Panc1 (cell line): Measurements from ENCODE around the gene TTC21B. TPM values are rescaled to one million over a fixed set of nuclear protein-coding genes. Genes with fewer than 3 reads are reported as not detected.

ENCODE experiments used
- ATAC-seq: fragments of 200-7000 bp; cut with Tn5 transposase; 2 replicates; pipeline ENCODE4 v1.9.1; 2020; ENCODE audit warnings: mild to moderate bottlenecking, moderate library complexity
- BruUV-seq: library from RNA; stranded (reverse); fragments of 400-500 nt; replicated peaks from 2 replicates; lab custom pipeline; 2021; lab: Mats Ljungman, UMichigan
- CTCF ChIA-PET: fragments of 300-600 bp; sonication (Branson Sonifier 250); formaldehyde crosslinking; loops from one replicate; lab custom pipeline; 2022; ENCODE audit warnings: antibody characterized with exemption; lab: Charles Lee
- POLR2A ChIA-PET: fragments of 300-600 bp; sonication (Branson Sonifier 250); formaldehyde crosslinking; loops from one replicate; lab custom pipeline; 2022; ENCODE audit warnings: antibody characterized with exemption; lab: Charles Lee
- DNase-seq: peaks from one replicate; pipeline ENCODE4 v3.0.0-alpha.2; 2010; ENCODE audit warnings: low read depth, low spot score
- H3K27ac ChIP-seq: 2 replicates; pipeline ENCODE4 v1.5.1; 2011; ENCODE audit warnings: mild to moderate bottlenecking, low read length, inconsistent platforms
- H3K27me3 ChIP-seq: fragments of 200-500 bp; sonication (Bioruptor generic); 2 replicates; pipeline ENCODE4 v1.6.0; 2014; ENCODE audit warnings: low read length, inconsistent platforms; ENCODE audit not compliant: control insufficient read depth, insufficient read depth
- H3K36me3 ChIP-seq: fragments of 200-500 bp; sonication (Bioruptor generic); 2 replicates; pipeline ENCODE4 v1.5.1; 2014; ENCODE audit warnings: inconsistent platforms, mild to moderate bottlenecking, low read length, moderate library complexity; ENCODE audit not compliant: control insufficient read depth, insufficient read depth
- H3K4me1 ChIP-seq: 2 replicates; pipeline ENCODE4 v1.5.1; 2011; ENCODE audit warnings: inconsistent platforms, mild to moderate bottlenecking, low read length, moderate library complexity; ENCODE audit not compliant: control insufficient read depth, insufficient read depth
- H3K4me3 ChIP-seq, 2 experiments: 2 replicates each; pipeline ENCODE4 v1.5.1; 2011 to 2012; ENCODE audit warnings: low read depth in 2 of 2, low read length in 2 of 2, mild to moderate bottlenecking in 2 of 2, inconsistent platforms in 1 of 2, moderate library complexity in 1 of 2
- H3K9me3 ChIP-seq: fragments of 200-500 bp; sonication (Bioruptor generic); 2 replicates; pipeline ENCODE4 v1.5.1; 2014; ENCODE audit warnings: low read depth, mild to moderate bottlenecking, inconsistent platforms, low read length, moderate library complexity; ENCODE audit not compliant: control insufficient read depth, insufficient read depth
- POLR2AphosphoS5 ChIP-seq: IDR thresholded peaks from 2 replicates; pipeline ENCODE4 v1.6.1; 2012; ENCODE audit warnings: mild to moderate bottlenecking, low read depth, low read length, moderate library complexity
- SIN3A ChIP-seq: IDR thresholded peaks from 2 replicates; pipeline ENCODE4 v1.6.1; 2012; ENCODE audit warnings: low read depth, mild to moderate bottlenecking, low read length, moderate library complexity, borderline replicate concordance; ENCODE audit not compliant: insufficient read depth
- TCF7L2 ChIP-seq: IDR thresholded peaks from 2 replicates; pipeline ENCODE4 v1.6.1; 2011; ENCODE audit warnings: mild to moderate bottlenecking, low read depth, low read length, inconsistent platforms
- in situ Hi-C: cut with HindIII; loops from 2 replicates; pipeline ENCODE4 v1.10.0; 2016; ENCODE audit warnings: low sequenced_read_pairs, low pct_unique_long_range_greater_than_20kb
- intact Hi-C: fragments of 100-400 bp; cut with micrococcal nuclease; formaldehyde crosslinking; loops from one replicate; pipeline ENCODE4 v1.10.0; 2022; ENCODE audit not compliant: unreplicated experiment
- total RNA-seq: library from RNA; stranded (reverse); gene quantifications from one replicate; pipeline ENCODE4 v1.2.1, GENCODE V29; 2021; ENCODE audit not compliant: unreplicated experiment
- TF ChIP-seq, protein P1 (sequence below): fragments of 450-650 bp; IDR thresholded peaks from 2 replicates; pipeline ENCODE4 v1.5.1; 2017; ENCODE audit warnings: mild to moderate bottlenecking
- TF ChIP-seq, protein P2 (sequence below), 2 experiments: IDR thresholded peaks; 2 replicates each; pipeline ENCODE4 v1.6.1; 2011 to 2012; ENCODE audit warnings: low read depth in 2 of 2, control low read depth in 1 of 2, low read length in 1 of 2, mild to moderate bottlenecking in 1 of 2, moderate library complexity in 1 of 2; ENCODE audit not compliant: insufficient read depth in 1 of 2

The TTC21B gene
- total RNA-seq, 1 experiment from 2014 or later: 12.4 TPM

DNA sequence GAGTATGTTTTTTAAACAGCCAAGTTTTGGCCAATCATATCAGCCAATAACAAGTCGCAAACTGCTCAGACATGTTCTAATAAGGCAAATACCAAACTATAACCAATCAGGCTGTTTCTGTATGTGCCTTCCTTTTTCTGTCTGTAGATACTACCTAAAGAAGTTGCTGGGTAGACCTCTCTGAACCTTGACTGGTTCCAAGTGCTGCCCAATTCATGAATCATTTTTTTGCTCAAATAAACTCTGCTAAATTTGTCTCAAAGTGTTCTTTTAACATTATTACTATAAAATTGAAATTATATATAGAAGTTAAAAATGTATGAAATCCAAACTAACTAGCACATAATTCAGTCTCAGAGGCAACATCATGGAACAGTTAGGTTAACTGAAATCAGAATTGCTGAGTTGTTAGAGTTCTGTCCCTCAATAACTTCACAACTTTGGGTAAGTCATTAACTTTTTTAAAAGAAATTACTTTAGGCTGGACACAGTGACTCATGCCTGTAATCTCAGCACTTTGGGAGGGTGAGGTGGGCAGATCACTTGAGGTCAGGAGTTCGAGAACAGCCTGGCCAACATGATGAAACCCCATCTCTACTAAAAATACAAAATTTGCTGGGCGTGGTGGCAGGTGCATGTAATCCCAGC lies 4.9 kb upstream of the TTC21B start:
- BruUV-seq: no TSS peak
- no peak overlapping the region for H3K4me3 ChIP-seq
- ChIA-PET POLR2A (no interaction called here), CTCF (no interaction called here)
- no peaks in the 10 kb centered on the region for H3K27me3 ChIP-seq
- H3K4me1 ChIP-seq: peaks cover 8% of the 10 kb centered on the region
- no peak for ATAC-seq
- no peak overlapping the region for H3K27ac ChIP-seq
- intact Hi-C loops: no loop called here
- H3K36me3 ChIP-seq: no peaks in the 10 kb centered on the region
- no peak for TF ChIP-seq POLR2AphosphoS5
- TF ChIP-seq, protein P1, sequence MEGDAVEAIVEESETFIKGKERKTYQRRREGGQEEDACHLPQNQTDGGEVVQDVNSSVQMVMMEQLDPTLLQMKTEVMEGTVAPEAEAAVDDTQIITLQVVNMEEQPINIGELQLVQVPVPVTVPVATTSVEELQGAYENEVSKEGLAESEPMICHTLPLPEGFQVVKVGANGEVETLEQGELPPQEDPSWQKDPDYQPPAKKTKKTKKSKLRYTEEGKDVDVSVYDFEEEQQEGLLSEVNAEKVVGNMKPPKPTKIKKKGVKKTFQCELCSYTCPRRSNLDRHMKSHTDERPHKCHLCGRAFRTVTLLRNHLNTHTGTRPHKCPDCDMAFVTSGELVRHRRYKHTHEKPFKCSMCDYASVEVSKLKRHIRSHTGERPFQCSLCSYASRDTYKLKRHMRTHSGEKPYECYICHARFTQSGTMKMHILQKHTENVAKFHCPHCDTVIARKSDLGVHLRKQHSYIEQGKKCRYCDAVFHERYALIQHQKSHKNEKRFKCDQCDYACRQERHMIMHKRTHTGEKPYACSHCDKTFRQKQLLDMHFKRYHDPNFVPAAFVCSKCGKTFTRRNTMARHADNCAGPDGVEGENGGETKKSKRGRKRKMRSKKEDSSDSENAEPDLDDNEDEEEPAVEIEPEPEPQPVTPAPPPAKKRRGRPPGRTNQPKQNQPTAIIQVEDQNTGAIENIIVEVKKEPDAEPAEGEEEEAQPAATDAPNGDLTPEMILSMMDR: no peak
- DNase-seq: no peak
- no peaks in the 10 kb centered on the region for H3K9me3 ChIP-seq
- in situ Hi-C loops: no loop called here

- in situ Hi-C loops: no loop called here
- Histone ChIP-seq H3K27me3 (no peaks in the 10 kb centered on the region), H3K9me3 (no peaks in the 10 kb centered on the region), H3K4me1 (peaks cover 15% of the 10 kb centered on the region), H3K36me3 (no peaks in the 10 kb centered on the region; the same call in 1 of the 2 replicates), H3K4me3 (no peak overlapping the region), H3K27ac (no peak overlapping the region)
- CTCF ChIA-PET: no interaction called here
- POLR2A ChIA-PET: no interaction called here
- ATAC-seq: no peak
- BruUV-seq: no TSS peak
- no peak for DNase-seq
- TF ChIP-seq TCF7L2 (no peak), SIN3A (no peak), POLR2AphosphoS5 (no peak)
- TF ChIP-seq, protein P1: no peak
- TF ChIP-seq, protein P2, sequence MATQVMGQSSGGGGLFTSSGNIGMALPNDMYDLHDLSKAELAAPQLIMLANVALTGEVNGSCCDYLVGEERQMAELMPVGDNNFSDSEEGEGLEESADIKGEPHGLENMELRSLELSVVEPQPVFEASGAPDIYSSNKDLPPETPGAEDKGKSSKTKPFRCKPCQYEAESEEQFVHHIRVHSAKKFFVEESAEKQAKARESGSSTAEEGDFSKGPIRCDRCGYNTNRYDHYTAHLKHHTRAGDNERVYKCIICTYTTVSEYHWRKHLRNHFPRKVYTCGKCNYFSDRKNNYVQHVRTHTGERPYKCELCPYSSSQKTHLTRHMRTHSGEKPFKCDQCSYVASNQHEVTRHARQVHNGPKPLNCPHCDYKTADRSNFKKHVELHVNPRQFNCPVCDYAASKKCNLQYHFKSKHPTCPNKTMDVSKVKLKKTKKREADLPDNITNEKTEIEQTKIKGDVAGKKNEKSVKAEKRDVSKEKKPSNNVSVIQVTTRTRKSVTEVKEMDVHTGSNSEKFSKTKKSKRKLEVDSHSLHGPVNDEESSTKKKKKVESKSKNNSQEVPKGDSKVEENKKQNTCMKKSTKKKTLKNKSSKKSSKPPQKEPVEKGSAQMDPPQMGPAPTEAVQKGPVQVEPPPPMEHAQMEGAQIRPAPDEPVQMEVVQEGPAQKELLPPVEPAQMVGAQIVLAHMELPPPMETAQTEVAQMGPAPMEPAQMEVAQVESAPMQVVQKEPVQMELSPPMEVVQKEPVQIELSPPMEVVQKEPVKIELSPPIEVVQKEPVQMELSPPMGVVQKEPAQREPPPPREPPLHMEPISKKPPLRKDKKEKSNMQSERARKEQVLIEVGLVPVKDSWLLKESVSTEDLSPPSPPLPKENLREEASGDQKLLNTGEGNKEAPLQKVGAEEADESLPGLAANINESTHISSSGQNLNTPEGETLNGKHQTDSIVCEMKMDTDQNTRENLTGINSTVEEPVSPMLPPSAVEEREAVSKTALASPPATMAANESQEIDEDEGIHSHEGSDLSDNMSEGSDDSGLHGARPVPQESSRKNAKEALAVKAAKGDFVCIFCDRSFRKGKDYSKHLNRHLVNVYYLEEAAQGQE (IDR thresholded peaks at IDR 0.05; ENCODE audit: insufficient read depth in 1 of 2, low read depth in 2 of 2, low read length in 1 of 2): no peak
- intact Hi-C loops: no loop called here
Measured at GRCh38 chr2:165957030-165957675, 3.6 kb upstream of the TTC21B start.
